GM13976 (cell line): Measurements from ENCODE around the gene FREM2.

Source experiments
- DNase-seq: peaks from one replicate; pipeline ENCODE4 v3.0.0; 2012; ENCODE audit warnings: low spot score
- in situ Hi-C: fragments of 300-500 bp; cut with MboI; formaldehyde crosslinking; loops from one replicate; pipeline ENCODE4 v1.12.0; 2022; ENCODE audit warnings: low sequenced_read_pairs, mixed read lengths, inconsistent platforms; ENCODE audit not compliant: unreplicated experiment
- TF ChIP-seq, protein P1 (sequence below): IDR thresholded peaks from 2 replicates; pipeline ENCODE4 v1.5.1; 2012; ENCODE audit warnings: borderline replicate concordance, mild to moderate bottlenecking; ENCODE audit not compliant: insufficient read depth; ENCODE audit errors: extremely low read depth, missing control alignments, control extremely low read depth

Gene FREM2

GRCh38 chr13:38796890-38797289, 110.0 kb downstream of the FREM2 start:
- TF ChIP-seq, protein P1, sequence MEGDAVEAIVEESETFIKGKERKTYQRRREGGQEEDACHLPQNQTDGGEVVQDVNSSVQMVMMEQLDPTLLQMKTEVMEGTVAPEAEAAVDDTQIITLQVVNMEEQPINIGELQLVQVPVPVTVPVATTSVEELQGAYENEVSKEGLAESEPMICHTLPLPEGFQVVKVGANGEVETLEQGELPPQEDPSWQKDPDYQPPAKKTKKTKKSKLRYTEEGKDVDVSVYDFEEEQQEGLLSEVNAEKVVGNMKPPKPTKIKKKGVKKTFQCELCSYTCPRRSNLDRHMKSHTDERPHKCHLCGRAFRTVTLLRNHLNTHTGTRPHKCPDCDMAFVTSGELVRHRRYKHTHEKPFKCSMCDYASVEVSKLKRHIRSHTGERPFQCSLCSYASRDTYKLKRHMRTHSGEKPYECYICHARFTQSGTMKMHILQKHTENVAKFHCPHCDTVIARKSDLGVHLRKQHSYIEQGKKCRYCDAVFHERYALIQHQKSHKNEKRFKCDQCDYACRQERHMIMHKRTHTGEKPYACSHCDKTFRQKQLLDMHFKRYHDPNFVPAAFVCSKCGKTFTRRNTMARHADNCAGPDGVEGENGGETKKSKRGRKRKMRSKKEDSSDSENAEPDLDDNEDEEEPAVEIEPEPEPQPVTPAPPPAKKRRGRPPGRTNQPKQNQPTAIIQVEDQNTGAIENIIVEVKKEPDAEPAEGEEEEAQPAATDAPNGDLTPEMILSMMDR: no peak
- in situ Hi-C loops: no loop called here
- no peak for DNase-seq

GRCh38 chr13:38803531-38803930, 116.7 kb downstream of the FREM2 start:
- TF ChIP-seq, protein P1: no peak
- no peak for DNase-seq
- in situ Hi-C loops: no loop called here

DNA sequence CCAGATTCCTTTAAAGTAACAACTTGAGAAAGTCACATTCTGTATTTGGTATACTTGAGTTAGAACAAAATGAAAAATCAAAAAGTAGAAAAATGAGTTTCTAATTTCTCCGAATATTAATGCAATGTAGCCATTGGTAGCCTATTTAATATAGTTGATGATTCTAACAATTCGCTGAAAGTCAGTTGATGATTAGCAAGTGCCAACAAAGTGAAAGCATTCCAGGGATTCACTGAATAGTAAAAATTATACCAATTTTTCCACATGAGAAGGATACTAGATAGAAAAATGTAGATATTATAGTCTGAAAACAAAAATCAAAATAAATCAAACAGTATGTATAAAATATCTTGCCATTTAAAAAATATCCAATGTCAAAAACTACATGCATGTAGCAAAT, 117.2 kb downstream of the FREM2 start:
- TF ChIP-seq, protein P1: no peak
- DNase-seq: no peak
- in situ Hi-C loops: no loop called here

DNA sequence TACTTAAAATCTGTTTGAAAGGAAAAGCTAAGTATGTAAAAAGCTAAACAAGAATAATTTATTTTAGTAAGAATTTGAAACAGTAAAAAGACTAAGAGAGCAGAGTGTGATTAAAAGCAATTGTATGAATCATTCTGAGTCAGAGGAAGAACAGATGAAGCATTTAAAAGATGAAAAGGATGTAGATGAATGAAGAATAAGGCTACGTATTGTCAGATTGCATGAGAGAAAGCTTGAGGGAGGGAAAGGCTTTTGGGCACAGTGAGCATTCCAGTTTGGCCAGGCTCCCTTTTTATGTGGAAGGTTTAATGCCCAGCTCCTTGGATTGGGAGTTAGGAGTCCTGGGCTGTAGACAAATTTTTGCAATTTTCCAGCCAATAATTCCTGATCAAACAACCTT, 117.7 kb downstream of the FREM2 start:
- in situ Hi-C loops: no loop called here
- TF ChIP-seq, protein P1: no peak
- no peak for DNase-seq

- in situ Hi-C loops: no loop called here
- TF ChIP-seq, protein P1: no peak
- DNase-seq: no peak
These were observed 127.5 kb downstream of the FREM2 start for GRCh38 chr13:38814331-38814730.

DNA sequence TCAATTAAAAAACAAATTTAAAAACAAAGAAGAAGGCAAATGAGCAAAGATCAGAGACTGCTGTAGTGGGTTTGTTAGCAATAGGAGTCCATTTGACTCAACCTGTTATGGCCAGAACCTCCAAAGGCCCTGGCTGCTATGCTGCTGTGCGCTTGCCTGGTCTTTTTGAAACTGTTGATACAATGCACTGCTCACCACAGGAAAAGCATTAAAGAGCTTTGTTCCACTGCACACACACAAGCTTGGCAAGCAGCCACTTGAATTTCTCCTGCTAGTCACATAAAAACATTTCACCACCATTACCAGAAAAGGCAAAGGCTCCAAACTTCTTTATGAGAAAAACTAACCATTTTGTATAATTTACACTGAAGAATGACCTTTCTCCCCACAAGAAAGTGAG, 132.2 kb downstream of the FREM2 start:
- in situ Hi-C loops: no loop called here
- TF ChIP-seq, protein P1: no peak
- DNase-seq: no peak

DNA sequence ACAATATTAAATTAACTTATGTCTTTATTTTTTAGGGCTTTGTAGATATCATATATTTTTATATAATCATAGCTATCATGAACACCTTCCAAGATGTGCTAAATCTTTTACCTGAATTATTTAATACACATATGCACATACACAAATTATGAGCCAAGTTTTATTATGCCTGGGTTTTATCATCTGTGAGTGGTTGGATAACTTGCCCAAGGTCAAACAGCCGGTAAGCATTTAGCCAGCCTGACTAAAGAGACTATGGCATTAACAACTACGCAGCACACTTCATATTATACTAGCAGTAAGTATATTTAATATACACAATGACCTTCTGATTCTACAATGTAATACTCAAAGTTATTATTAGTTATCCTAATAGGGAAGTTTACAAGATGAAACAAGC, 132.7 kb downstream of the FREM2 start:
- in situ Hi-C loops: no loop called here
- DNase-seq: no peak
- TF ChIP-seq, protein P1: no peak
